SU-DHL-6 (cell line): ENCODE data around the gene RCBTB2.

ENCODE experiments used
- EZH2phosphoT487 ChIP-seq: fragments of 200-600 bp; sonication (generic), shearing (Covaris generic); conservative IDR thresholded peaks from 2 replicates; pipeline ENCODE4 v1.6.1; 2018; ENCODE audit warnings: mild to moderate bottlenecking, antibody characterized with exemption, low read length, moderate library complexity, mixed read lengths
- TF ChIP-seq, protein P1 (sequence below): fragments of 200-600 bp; sonication (generic); IDR thresholded peaks from one replicate; pipeline ENCODE4 v1.5.1; 2017; ENCODE audit warnings: antibody characterized with exemption, mild to moderate bottlenecking, low read length, moderate library complexity; ENCODE audit not compliant: insufficient read depth, poor library complexity, severe bottlenecking

DNA sequence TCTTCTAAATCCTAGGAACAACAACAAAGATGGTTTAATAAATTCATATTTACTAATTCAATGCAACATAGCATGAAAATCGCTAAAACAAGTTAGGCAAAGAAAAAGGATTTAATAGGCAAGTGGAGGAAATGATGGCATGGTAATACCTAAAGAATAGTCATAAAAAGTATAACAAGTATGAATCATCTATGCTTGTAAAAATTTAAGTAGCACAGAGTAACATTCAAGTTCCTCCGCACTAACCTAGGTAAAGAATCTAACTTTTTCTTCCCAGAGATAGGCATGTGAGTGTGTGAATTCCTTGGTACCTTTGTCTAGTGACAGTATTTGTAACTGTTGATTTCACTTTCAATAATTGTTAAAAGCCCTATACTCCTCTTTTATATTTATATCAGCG, 42.6 kb downstream of the RCBTB2 start:
- TF ChIP-seq, protein P1, sequence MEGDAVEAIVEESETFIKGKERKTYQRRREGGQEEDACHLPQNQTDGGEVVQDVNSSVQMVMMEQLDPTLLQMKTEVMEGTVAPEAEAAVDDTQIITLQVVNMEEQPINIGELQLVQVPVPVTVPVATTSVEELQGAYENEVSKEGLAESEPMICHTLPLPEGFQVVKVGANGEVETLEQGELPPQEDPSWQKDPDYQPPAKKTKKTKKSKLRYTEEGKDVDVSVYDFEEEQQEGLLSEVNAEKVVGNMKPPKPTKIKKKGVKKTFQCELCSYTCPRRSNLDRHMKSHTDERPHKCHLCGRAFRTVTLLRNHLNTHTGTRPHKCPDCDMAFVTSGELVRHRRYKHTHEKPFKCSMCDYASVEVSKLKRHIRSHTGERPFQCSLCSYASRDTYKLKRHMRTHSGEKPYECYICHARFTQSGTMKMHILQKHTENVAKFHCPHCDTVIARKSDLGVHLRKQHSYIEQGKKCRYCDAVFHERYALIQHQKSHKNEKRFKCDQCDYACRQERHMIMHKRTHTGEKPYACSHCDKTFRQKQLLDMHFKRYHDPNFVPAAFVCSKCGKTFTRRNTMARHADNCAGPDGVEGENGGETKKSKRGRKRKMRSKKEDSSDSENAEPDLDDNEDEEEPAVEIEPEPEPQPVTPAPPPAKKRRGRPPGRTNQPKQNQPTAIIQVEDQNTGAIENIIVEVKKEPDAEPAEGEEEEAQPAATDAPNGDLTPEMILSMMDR = no peak
- TF ChIP-seq EZH2phosphoT487 = no peak
